GM06990 (cell line): ENCODE measurements around the gene SATB2.

Experiments used
- DNase-seq: peaks from one replicate; pipeline ENCODE4 v3.0.0-alpha.2; 2011; ENCODE audit not compliant: insufficient read length; ENCODE audit errors: extremely low read depth
- H3K27me3 ChIP-seq: replicated peaks from 2 replicates; pipeline ENCODE4 v1.6.0; 2011; ENCODE audit warnings: low read length; ENCODE audit not compliant: control insufficient read depth, insufficient read depth
- H3K36me3 ChIP-seq: 2 replicates; pipeline ENCODE4 v1.5.1; 2011; ENCODE audit warnings: low read length; ENCODE audit not compliant: control insufficient read depth, insufficient read depth
- H3K4me3 ChIP-seq: replicated peaks from 2 replicates; pipeline ENCODE4 v1.5.1; 2011; ENCODE audit warnings: low read depth, mild to moderate bottlenecking, control low read depth, low read length
- TF ChIP-seq, protein P1 (sequence below): IDR thresholded peaks from 2 replicates; pipeline ENCODE4 v1.5.1; 2011; ENCODE audit warnings: low read length, control low read depth, mild to moderate bottlenecking, inconsistent platforms; ENCODE audit not compliant: insufficient read depth, poor library complexity, severe bottlenecking

The SATB2 gene

DNA sequence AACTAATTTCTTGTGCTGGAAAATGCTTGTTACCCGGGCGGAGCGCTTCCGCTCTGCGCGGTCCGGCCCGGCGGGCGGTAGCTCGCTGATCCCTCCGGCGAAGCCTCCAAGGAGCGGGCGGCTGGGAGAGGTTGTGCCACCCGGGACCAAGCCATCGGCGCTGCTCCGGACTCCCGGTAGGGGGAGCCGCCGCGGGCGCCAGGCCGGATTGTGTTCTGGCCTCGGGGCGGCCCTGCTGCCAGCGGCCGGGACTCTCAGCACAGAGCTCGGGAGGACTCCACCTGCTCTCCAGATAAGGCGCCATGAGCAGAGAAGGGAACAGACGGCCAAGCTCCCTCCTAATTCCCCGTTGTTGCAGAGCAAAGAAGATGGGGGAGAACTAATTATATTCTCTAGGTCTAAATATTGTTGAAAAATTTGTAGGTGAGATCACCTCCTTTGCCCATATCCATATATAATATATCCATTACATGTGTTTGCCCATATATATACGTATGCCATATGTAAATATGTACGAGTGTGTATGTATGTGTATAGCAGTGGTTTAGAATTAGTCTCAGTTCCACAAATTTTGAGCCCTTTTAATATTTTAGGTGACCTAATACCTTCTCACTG lies 13.8 kb upstream of the SATB2 start:
- Histone ChIP-seq H3K36me3 (no peaks in the 10 kb centered on the region), H3K27me3 (peaks cover 8% of the 10 kb centered on the region), H3K4me3 (no peak overlapping the region)
- DNase-seq = no peak
- TF ChIP-seq, protein P1, sequence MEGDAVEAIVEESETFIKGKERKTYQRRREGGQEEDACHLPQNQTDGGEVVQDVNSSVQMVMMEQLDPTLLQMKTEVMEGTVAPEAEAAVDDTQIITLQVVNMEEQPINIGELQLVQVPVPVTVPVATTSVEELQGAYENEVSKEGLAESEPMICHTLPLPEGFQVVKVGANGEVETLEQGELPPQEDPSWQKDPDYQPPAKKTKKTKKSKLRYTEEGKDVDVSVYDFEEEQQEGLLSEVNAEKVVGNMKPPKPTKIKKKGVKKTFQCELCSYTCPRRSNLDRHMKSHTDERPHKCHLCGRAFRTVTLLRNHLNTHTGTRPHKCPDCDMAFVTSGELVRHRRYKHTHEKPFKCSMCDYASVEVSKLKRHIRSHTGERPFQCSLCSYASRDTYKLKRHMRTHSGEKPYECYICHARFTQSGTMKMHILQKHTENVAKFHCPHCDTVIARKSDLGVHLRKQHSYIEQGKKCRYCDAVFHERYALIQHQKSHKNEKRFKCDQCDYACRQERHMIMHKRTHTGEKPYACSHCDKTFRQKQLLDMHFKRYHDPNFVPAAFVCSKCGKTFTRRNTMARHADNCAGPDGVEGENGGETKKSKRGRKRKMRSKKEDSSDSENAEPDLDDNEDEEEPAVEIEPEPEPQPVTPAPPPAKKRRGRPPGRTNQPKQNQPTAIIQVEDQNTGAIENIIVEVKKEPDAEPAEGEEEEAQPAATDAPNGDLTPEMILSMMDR = peak; percentile 83

DNA sequence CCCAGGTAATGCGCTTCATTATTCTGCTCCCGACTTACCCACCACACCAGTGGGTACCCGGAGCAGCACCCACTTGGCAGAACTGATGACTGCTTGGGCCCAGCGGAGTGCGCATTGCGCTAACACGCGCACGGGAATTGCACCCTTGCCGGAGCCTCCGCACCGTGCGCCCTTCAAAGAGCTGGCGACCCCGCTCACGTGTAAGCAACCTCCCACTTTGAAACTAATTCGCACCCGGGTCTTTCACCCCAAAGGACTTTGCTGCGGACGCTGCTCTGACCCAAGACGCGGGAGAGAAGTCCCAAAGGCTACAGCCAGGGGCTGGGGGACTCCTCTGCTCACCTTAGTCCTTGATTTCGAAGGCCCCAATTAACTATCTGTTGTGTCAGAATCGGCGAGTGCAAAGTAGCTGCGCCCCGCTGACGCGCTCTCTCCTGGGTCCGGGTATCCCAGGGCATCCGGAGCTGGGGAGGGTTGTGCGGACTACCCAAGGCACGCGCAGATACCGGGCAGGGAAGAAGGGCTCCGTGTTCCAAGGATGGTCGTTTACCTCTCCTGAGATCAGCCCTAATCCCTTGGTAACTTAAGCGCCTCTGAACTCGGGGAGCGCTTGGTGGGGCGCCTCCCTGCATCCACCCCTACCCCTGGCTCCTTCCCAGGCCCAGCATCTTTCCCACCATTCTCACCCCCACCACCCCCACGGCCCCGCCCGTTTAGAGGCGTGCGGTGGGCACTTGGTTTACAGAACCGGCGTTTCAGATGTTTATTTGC lies 13.1 kb upstream of the SATB2 start:
- no peak for DNase-seq
- Histone ChIP-seq H3K36me3 (no peaks in the 10 kb centered on the region), H3K4me3 (no peak overlapping the region), H3K27me3 (peaks cover 10% of the 10 kb centered on the region)
- TF ChIP-seq, protein P1 = no peak

DNA sequence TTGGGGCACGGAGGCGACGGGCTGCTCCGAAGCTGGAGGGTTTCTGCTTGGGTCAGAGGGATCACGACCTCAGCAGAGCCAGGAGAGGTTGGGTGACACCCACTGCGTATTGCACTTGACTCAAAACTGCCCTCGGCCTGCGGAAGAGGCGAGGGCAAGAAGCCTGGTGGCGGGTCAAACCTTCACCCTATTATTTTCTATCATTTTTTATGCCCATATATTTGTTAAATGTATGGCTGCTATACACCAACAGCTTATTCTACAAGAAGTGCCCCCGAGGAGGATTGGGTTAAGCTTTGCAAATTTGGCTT lies 12.6 kb upstream of the SATB2 start:
- Histone ChIP-seq H3K4me3 (no peak overlapping the region), H3K36me3 (no peaks in the 10 kb centered on the region), H3K27me3 (peaks cover 10% of the 10 kb centered on the region)
- DNase-seq = no peak
- TF ChIP-seq, protein P1 = no peak

DNA sequence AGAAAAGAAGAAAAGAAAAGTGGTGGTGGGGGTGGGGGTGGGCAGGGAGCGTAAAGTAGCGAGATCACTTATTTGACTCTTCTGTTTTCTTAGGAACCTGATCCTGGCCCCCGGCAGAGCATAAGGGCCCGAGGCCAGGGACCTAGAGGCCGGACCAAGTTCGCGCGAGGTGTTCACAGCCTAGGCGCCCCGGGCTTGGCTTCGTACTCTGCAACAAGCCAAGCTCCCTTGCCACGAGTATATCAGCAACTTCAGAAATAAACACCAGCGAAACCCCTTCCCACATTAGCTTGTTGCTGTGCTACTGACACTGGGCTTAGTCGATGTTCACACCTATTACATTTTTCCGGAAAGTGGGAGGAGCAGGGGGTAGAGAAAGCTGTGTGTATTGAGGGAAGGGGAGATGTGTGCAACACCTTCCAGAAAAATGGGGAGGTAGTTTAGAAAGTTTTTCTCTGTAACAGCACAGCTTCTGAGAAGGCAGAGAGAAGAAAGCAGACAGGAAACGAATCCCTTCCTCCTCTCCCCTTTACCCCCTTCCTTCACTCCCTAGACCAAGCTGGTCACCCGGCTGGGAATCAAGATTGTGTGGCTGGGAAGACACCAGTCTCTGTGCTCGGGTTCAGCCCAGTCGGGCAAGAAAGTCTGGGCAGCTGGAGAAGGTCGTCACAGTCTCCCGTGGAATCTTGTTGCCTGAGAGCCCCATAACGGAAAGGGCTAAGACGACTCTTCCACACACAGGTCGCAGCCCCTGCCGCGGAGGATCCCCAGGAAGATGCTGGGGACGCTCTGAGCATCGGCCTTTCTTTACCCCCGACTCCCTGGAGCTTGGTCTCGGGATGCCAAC lies 12.0 kb upstream of the SATB2 start:
- TF ChIP-seq, protein P1 = no peak
- Histone ChIP-seq H3K4me3 (no peak overlapping the region), H3K27me3 (peaks cover 10% of the 10 kb centered on the region), H3K36me3 (no peaks in the 10 kb centered on the region)
- no peak for DNase-seq

DNA sequence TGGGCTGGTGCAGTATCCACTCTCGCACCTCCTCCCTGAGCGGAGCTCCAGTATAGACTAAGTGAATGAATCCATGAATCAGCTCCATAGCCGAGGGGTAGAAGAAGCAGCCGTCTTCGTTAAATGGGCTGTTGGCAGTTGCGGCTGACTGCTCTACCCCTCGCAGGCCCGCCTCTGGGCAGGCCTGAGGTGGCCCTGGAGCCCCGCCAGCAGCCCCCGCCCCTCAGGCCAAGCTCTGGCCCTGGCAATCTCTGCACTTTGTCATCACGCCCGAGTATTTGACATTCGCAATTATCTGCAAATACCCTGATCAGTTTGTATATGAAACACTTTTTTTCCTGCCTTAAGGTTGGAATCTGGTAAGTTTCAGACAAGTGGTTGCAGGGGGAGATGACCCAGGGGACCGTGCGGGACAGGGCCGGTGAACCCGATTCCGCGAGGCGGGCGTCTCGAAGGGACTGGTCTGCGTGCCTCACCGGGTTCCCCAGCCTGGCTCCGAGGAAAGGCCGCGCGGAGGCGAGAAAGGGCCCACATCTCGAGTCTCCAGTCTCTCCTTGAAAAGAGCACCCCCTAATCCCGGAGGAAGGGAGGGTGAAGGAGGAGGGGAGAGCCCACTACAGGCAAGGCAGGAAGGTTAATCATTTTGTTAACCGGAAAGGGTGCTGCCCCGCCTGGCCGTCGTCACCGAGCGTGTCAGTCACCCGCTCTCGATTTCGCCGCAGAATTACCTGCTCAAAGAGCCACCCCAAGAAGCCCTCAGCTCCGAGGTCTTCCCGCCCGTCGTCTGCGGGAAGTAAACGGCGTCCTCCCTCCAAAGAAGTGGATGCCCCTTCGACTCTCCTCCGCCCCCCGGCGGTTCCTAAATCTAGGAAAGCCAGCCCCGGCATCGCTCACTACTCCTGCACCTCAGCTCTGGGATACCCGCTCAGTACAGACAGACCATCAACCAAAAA lies 11.1 kb upstream of the SATB2 start:
- Histone ChIP-seq H3K27me3 (peaks cover 10% of the 10 kb centered on the region), H3K36me3 (no peaks in the 10 kb centered on the region), H3K4me3 (no peak overlapping the region)
- DNase-seq = no peak
- TF ChIP-seq, protein P1 = no peak
